Heart left ventricle (tissue), 13 donors: ENCODE data around the gene PCSK2.

Experiments used
- POLR2A ChIP-seq, 2 donors: fragments of 450-650 bp; IDR thresholded peaks; one replicate each; pipeline ENCODE4 v1.6.1; 2017; ENCODE audit warnings: antibody characterized with exemption in 2 of 2, mild to moderate bottlenecking in 2 of 2, moderate library complexity in 2 of 2
- TF ChIP-seq, protein P1 (sequence below), 12 donors: fragments of 200-600 bp; sonication (generic) in 4 of 12; IDR thresholded peaks; one replicate each; pipeline versions ENCODE4 v1.5.0 to v1.8.0; 2018 to 2022; ENCODE audit warnings: antibody characterized with exemption in 12 of 12, mild to moderate bottlenecking in 5 of 12
- donor health status: ischemic (EF 13 %, LVEDD 7.1; RV severe dilation, severe dysfunction).
- donor health status: DM: no; HTN: yes; CAD: no.
- donor health status: DM: no; HTN: no; CAD: no.
- donor health status: ischemic (EF 25% LVEDD 6.9; RV normal size, moderate dysfunction).
- donor health status: ischemic (EF 25% LVEDD 5.7; RV mildly dilated, moderate dysfunction).
- donor health status: ischemic (EF 35%, LVEDD 5.7; RV mildly dilated, moderate dysfunction).
- donor health status: nonischemic (EF 11% LVEDD 7.7; RV severe dilation, severe dysfunction).
- donor health status: DM: yes; HTN: yes; CAD: no.
- donor health status: PGD.
- donor health status: ischemic (EF 29% LVEDD 5.4; RV normal size, mild dysfunction).
- donor health status: nonischemic (EF 23%, LVEDD 6.1; RV moderate dilation, normal function).

DNA sequence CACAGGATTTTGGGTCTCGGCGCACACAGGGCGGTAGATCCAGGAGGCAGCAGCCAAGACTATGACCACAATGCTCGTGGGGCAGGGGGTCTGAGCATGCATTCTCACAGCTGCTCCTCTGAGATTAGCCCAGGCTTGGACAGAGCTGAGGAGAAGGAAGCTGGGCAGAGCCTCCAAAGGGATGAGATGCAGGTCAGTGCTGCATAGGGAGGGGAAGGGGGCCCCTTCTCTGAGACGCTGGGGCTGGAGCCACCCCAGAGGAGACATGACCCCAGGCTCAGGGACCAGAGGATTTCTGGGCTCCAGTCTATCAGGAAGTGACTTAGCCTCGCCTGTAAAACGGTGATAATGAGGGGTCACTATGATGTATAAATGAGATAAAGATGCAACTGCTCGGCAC lies 210.4 kb downstream of the PCSK2 start:
- no peak for TF ChIP-seq POLR2A (IDR thresholded peaks at IDR 0.05)
- TF ChIP-seq, protein P1, sequence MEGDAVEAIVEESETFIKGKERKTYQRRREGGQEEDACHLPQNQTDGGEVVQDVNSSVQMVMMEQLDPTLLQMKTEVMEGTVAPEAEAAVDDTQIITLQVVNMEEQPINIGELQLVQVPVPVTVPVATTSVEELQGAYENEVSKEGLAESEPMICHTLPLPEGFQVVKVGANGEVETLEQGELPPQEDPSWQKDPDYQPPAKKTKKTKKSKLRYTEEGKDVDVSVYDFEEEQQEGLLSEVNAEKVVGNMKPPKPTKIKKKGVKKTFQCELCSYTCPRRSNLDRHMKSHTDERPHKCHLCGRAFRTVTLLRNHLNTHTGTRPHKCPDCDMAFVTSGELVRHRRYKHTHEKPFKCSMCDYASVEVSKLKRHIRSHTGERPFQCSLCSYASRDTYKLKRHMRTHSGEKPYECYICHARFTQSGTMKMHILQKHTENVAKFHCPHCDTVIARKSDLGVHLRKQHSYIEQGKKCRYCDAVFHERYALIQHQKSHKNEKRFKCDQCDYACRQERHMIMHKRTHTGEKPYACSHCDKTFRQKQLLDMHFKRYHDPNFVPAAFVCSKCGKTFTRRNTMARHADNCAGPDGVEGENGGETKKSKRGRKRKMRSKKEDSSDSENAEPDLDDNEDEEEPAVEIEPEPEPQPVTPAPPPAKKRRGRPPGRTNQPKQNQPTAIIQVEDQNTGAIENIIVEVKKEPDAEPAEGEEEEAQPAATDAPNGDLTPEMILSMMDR (IDR thresholded peaks at IDR 0.05), result no peak
